Brain microvascular endothelial cell (primary cell): Measurements from ENCODE around the gene DGKG.

Experiments
- DNase-seq: peaks from one replicate; pipeline ENCODE4 v3.0.0-alpha.2; 2020
- H3K27ac ChIP-seq: fragments of 250-450 bp; sonication (Bioruptor Pico); 2 replicates; pipeline ENCODE4 v1.5.1; 2020; ENCODE audit warnings: mild to moderate bottlenecking, moderate library complexity
- H3K27me3 ChIP-seq: fragments of 250-450 bp; sonication (Bioruptor Pico); replicated peaks from 2 replicates; pipeline ENCODE4 v1.5.1; 2020; ENCODE audit warnings: mild to moderate bottlenecking
- H3K36me3 ChIP-seq: fragments of 250-450 bp; sonication (Bioruptor Pico); replicated peaks from 2 replicates; pipeline ENCODE4 v1.5.1; 2020; ENCODE audit warnings: mild to moderate bottlenecking
- H3K4me3 ChIP-seq: 2 replicates; pipeline ENCODE4 v1.5.1; 2011; ENCODE audit warnings: low read depth, mild to moderate bottlenecking, control low read depth, low read length, moderate library complexity
- CTCF ChIP-seq: IDR thresholded peaks from 2 replicates; pipeline ENCODE4 v1.5.1; 2011; ENCODE audit warnings: low read depth, mild to moderate bottlenecking, moderate library complexity, low read length, control low read depth, inconsistent platforms; ENCODE audit errors: missing control alignments
- in situ Hi-C: cut with HindIII; loops from 2 replicates; pipeline ENCODE4 v1.10.0; 2017; ENCODE audit warnings: low sequenced_read_pairs, low pct_ligation_motif_present

The DGKG gene

GRCh38 chr3:186277268-186277909 lies 84.6 kb downstream of the DGKG start:
- in situ Hi-C loops: no loop called here
- Histone ChIP-seq H3K4me3 (no peak overlapping the region), H3K36me3 (no peaks in the 10 kb centered on the region), H3K27me3 (no peaks in the 10 kb centered on the region), H3K27ac (no peak overlapping the region)
- peak; percentile 56 for DNase-seq
- peak; percentile 77 for TF ChIP-seq CTCF

- in situ Hi-C loops: no loop called here
- Histone ChIP-seq H3K4me3 (no peak overlapping the region), H3K27me3 (no peaks in the 10 kb centered on the region), H3K27ac (no peak overlapping the region), H3K36me3 (no peaks in the 10 kb centered on the region)
- no peak for TF ChIP-seq CTCF
- no peak for DNase-seq
Measured at GRCh38 chr3:186275436-186275835, 86.6 kb downstream of the DGKG start.

- no peaks in the 10 kb centered on the region for H3K27me3 ChIP-seq
- no peaks in the 10 kb centered on the region for H3K36me3 ChIP-seq
- no peak for TF ChIP-seq CTCF
- no peak for DNase-seq
- no peak overlapping the region for H3K4me3 ChIP-seq
- in situ Hi-C loops: no loop called here
- H3K27ac ChIP-seq: no peak overlapping the region
Measured at GRCh38 chr3:186273586-186273985, 88.4 kb downstream of the DGKG start.

GRCh38 chr3:186270701-186271100 lies 91.3 kb downstream of the DGKG start:
- Histone ChIP-seq H3K4me3 (no peak overlapping the region), H3K27ac (no peak overlapping the region), H3K36me3 (no peaks in the 10 kb centered on the region), H3K27me3 (no peaks in the 10 kb centered on the region)
- in situ Hi-C loops: no loop called here
- TF ChIP-seq CTCF: no peak
- no peak for DNase-seq

- Histone ChIP-seq H3K27ac (no peak overlapping the region), H3K36me3 (no peaks in the 10 kb centered on the region), H3K4me3 (no peak overlapping the region), H3K27me3 (no peaks in the 10 kb centered on the region)
- peak; percentile 70 for TF ChIP-seq CTCF
- in situ Hi-C loops: no loop called here
- DNase-seq: no peak
Measured at GRCh38 chr3:186268616-186269448, 93.2 kb downstream of the DGKG start.
